ENCODE results near the gene LYZL6. TPM values are rescaled to one million over a fixed set of nuclear protein-coding genes. Genes with fewer than 3 reads are reported as not detected.

The LYZL6 gene
- total RNA-seq, 1 experiment from 2014 or later = not detected

DNA sequence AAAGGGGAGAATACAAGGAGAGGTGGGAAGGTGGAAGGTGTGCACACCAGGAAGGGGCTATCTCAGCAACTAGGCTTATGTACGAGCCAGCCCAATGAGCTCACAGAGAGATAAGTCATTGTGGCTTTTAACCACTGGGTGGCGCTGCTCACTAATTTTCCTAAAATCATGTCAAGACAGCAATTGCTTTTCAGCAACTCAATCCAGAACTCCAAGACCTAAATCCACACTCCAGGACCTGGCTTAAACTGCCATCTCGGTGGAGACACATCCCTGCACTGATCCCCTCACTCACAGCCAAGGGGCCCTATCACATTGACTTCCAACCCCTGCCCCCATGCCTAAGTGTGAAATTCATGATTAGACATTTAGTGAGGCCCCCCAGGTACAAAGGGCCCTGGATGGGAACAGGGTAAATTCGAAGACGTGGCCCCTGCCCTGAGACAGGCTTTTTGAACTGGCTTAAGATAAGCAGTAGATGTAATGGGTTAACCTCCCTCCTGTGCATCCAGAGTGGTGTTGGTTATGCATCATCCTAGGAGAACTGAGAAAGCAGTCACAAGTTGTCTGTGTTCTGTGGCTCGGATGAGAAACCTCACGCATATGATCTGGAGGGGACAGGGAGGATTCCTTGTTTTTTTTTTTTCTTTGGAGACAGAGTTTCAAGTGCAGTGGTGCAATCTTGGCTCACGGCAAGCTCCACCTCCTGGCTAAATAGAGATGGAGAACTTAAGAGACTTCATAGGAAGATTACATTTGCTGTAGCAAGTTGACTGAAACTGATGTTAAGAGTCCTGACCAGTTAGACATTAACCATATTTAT lies 26.3 kb upstream of the LYZL6 start:
- peaks cover 3% of the 10 kb centered on the region; the same call in 1 of the 2 replicates for H3K27me3 Mint-ChIP-seq (ENCODE audit: low read depth)
- CTCF ChIA-PET = interaction anchor here (0.6 to 3.7 kb wide), 46 partner anchors 9 to 624 kb away, joined by 3 to 71 read pairs (median 4); partner anchors contain the start of genes CCL16, RDM1 and ZNHIT3
- no peaks in the 10 kb centered on the region for H3K4me1 Mint-ChIP-seq
- no peaks in the 10 kb centered on the region; the same call in 1 of the 2 replicates for H3K9me3 Mint-ChIP-seq
- POLR2A ChIA-PET = no interaction called here
- H3K4me3 Mint-ChIP-seq = no peak overlapping the region
- H3K27ac Mint-ChIP-seq = no peak overlapping the region
- no peaks in the 10 kb centered on the region for H3K36me3 Mint-ChIP-seq
- DNase-seq (ENCODE audit: low spot score) (peak; percentile 88), ATAC-seq (peak; percentile 92)
- TF ChIP-seq, protein P1, sequence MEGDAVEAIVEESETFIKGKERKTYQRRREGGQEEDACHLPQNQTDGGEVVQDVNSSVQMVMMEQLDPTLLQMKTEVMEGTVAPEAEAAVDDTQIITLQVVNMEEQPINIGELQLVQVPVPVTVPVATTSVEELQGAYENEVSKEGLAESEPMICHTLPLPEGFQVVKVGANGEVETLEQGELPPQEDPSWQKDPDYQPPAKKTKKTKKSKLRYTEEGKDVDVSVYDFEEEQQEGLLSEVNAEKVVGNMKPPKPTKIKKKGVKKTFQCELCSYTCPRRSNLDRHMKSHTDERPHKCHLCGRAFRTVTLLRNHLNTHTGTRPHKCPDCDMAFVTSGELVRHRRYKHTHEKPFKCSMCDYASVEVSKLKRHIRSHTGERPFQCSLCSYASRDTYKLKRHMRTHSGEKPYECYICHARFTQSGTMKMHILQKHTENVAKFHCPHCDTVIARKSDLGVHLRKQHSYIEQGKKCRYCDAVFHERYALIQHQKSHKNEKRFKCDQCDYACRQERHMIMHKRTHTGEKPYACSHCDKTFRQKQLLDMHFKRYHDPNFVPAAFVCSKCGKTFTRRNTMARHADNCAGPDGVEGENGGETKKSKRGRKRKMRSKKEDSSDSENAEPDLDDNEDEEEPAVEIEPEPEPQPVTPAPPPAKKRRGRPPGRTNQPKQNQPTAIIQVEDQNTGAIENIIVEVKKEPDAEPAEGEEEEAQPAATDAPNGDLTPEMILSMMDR (IDR thresholded peaks at IDR 0.05) = peak; percentile 82
- TF ChIP-seq ESRRA (CRISPR knock-in tag; IDR thresholded peaks at IDR 0.05; ENCODE audit: borderline replicate concordance) = no peak
- TF ChIP-seq, protein P2, sequence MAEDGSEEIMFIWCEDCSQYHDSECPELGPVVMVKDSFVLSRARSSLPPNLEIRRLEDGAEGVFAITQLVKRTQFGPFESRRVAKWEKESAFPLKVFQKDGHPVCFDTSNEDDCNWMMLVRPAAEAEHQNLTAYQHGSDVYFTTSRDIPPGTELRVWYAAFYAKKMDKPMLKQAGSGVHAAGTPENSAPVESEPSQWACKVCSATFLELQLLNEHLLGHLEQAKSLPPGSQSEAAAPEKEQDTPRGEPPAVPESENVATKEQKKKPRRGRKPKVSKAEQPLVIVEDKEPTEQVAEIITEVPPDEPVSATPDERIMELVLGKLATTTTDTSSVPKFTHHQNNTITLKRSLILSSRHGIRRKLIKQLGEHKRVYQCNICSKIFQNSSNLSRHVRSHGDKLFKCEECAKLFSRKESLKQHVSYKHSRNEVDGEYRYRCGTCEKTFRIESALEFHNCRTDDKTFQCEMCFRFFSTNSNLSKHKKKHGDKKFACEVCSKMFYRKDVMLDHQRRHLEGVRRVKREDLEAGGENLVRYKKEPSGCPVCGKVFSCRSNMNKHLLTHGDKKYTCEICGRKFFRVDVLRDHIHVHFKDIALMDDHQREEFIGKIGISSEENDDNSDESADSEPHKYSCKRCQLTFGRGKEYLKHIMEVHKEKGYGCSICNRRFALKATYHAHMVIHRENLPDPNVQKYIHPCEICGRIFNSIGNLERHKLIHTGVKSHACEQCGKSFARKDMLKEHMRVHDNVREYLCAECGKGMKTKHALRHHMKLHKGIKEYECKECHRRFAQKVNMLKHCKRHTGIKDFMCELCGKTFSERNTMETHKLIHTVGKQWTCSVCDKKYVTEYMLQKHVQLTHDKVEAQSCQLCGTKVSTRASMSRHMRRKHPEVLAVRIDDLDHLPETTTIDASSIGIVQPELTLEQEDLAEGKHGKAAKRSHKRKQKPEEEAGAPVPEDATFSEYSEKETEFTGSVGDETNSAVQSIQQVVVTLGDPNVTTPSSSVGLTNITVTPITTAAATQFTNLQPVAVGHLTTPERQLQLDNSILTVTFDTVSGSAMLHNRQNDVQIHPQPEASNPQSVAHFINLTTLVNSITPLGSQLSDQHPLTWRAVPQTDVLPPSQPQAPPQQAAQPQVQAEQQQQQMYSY (CRISPR knock-in tag; IDR thresholded peaks at IDR 0.05) = peak; percentile 71; the same call in 1 of the 2 replicates
- TF ChIP-seq, protein P3, sequence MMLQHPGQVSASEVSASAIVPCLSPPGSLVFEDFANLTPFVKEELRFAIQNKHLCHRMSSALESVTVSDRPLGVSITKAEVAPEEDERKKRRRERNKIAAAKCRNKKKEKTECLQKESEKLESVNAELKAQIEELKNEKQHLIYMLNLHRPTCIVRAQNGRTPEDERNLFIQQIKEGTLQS (CRISPR knock-in tag; conservative IDR thresholded peaks at IDR 0.05) = no peak

DNA sequence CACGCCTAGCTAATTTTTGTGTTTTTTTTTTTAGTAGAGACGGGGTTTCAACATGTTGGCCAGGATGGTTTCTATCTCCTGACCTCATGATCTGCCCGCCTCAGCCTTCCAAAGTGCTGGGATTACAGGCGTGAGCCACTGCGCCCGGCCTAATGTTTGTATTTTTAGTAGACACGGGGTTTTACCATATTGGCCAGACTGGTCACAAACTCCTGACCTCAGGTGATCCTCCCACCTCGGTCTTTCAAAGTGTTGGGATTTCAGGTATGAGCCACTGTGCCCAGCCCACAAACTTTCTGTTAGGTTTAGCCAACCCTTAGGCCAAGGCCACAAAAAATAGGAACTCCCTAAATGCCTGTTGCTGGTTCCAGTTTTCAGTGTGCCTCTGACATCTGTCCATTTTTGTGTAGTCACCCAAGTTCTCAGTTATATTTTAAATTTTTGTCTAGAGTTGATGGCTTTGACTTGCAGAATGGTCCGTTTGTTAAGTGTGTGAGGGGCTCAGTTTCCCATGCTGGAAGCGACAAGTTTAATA lies 25.1 kb upstream of the LYZL6 start:
- Mint-ChIP-seq H3K27me3 (ENCODE audit: low read depth) (peaks cover 3% of the 10 kb centered on the region; the same call in 1 of the 2 replicates), H3K27ac (no peak overlapping the region), H3K36me3 (no peaks in the 10 kb centered on the region), H3K4me3 (no peak overlapping the region), H3K9me3 (no peaks in the 10 kb centered on the region; the same call in 1 of the 2 replicates), H3K4me1 (no peaks in the 10 kb centered on the region)
- POLR2A ChIA-PET = no interaction called here
- CTCF ChIA-PET = interaction anchor here (0.7 to 3.7 kb wide), 17 partner anchors 10 to 518 kb away, joined by 3 to 71 read pairs (median 6); partner anchors contain the start of genes CCL16, RDM1 and ZNHIT3
- TF ChIP-seq, protein P4, sequence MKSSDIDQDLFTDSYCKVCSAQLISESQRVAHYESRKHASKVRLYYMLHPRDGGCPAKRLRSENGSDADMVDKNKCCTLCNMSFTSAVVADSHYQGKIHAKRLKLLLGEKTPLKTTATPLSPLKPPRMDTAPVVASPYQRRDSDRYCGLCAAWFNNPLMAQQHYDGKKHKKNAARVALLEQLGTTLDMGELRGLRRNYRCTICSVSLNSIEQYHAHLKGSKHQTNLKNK (CRISPR knock-in tag; IDR thresholded peaks at IDR 0.05) = no peak
- TF ChIP-seq ZNF138 (CRISPR knock-in tag; conservative IDR thresholded peaks at IDR 0.05) = no peak
- no peak for TF ChIP-seq ELF4 (CRISPR knock-in tag; IDR thresholded peaks at IDR 0.05; ENCODE audit: low read depth)
- no peak for TF ChIP-seq JAZF1 (CRISPR knock-in tag; IDR thresholded peaks at IDR 0.05)
- no peak for TF ChIP-seq TP53 (CRISPR knock-in tag; IDR thresholded peaks at IDR 0.05)
- TF ChIP-seq GRHL2 (CRISPR knock-in tag; IDR thresholded peaks at IDR 0.05; ENCODE audit: insufficient replicate concordance, severe bottlenecking) = no peak
- TF ChIP-seq, protein P5, sequence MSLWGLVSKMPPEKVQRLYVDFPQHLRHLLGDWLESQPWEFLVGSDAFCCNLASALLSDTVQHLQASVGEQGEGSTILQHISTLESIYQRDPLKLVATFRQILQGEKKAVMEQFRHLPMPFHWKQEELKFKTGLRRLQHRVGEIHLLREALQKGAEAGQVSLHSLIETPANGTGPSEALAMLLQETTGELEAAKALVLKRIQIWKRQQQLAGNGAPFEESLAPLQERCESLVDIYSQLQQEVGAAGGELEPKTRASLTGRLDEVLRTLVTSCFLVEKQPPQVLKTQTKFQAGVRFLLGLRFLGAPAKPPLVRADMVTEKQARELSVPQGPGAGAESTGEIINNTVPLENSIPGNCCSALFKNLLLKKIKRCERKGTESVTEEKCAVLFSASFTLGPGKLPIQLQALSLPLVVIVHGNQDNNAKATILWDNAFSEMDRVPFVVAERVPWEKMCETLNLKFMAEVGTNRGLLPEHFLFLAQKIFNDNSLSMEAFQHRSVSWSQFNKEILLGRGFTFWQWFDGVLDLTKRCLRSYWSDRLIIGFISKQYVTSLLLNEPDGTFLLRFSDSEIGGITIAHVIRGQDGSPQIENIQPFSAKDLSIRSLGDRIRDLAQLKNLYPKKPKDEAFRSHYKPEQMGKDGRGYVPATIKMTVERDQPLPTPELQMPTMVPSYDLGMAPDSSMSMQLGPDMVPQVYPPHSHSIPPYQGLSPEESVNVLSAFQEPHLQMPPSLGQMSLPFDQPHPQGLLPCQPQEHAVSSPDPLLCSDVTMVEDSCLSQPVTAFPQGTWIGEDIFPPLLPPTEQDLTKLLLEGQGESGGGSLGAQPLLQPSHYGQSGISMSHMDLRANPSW (CRISPR knock-in tag; conservative IDR thresholded peaks at IDR 0.05; ENCODE audit: low read depth) = no peak
- TF ChIP-seq, protein P6, sequence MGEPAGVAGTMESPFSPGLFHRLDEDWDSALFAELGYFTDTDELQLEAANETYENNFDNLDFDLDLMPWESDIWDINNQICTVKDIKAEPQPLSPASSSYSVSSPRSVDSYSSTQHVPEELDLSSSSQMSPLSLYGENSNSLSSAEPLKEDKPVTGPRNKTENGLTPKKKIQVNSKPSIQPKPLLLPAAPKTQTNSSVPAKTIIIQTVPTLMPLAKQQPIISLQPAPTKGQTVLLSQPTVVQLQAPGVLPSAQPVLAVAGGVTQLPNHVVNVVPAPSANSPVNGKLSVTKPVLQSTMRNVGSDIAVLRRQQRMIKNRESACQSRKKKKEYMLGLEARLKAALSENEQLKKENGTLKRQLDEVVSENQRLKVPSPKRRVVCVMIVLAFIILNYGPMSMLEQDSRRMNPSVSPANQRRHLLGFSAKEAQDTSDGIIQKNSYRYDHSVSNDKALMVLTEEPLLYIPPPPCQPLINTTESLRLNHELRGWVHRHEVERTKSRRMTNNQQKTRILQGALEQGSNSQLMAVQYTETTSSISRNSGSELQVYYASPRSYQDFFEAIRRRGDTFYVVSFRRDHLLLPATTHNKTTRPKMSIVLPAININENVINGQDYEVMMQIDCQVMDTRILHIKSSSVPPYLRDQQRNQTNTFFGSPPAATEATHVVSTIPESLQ (CRISPR knock-in tag; IDR thresholded peaks at IDR 0.05) = no peak
- ATAC-seq = no peak
- DNase-seq (ENCODE audit: low spot score) = no peak
